GM19238 (cell line): ENCODE measurements around the gene OGFOD1.
A peak's percentile ranks its signal among the peaks of the same experiment; 100 is the strongest.

Experiments
- DNase-seq: peaks from one replicate; pipeline ENCODE4 v3.0.0; 2011; ENCODE audit warnings: low spot score; ENCODE audit not compliant: insufficient read length

Gene OGFOD1

DNA sequence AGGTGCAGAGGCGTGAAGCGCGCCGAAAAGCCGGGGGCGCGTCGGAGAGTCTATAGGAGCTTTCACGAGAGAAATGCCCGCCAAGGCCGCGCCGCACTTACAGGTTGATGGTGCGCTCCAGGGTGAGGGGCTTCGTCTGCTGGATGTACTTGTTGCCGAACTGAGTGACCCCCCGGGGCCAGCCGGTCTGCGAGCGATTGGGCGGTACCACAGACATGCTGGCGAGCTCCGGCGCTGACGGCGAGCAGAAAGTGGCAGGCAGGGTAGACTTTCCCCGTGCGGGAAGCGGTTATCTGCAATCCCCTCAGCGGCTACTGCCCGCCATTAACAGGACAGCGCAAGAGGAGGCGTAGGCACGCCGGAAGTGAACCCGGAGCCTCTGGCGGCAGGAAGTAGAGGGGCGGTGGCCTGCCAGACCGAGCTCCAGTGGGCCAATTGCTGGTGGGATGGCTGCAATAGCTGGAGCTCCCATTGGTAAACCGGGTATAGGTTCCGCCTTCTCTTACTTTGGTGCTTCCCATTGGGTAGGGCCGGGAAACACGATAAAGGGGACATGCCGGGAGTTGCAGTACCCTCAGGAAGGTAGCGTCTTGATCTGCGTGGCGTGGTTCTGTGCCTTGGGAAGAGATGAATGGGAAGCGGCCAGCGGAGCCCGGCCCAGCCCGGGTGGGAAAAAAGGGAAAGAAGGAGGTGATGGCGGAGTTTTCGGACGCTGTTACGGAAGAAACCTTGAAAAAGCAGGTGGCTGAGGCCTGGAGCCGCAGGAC lies at the start of gene OGFOD1, which contains the start of gene NUDT21:
Gene OGFOD1, plus strand, starts transcription at position 569 of the 767 bp plus-strand sequence. Its CDS starts 59 bp downstream, at position 628.
Gene NUDT21, minus strand, starts transcription at position 347 of the 767 bp plus-strand sequence. Its CDS starts 130 bp downstream, at position 217.
- peak; percentile 96 for DNase-seq

DNA sequence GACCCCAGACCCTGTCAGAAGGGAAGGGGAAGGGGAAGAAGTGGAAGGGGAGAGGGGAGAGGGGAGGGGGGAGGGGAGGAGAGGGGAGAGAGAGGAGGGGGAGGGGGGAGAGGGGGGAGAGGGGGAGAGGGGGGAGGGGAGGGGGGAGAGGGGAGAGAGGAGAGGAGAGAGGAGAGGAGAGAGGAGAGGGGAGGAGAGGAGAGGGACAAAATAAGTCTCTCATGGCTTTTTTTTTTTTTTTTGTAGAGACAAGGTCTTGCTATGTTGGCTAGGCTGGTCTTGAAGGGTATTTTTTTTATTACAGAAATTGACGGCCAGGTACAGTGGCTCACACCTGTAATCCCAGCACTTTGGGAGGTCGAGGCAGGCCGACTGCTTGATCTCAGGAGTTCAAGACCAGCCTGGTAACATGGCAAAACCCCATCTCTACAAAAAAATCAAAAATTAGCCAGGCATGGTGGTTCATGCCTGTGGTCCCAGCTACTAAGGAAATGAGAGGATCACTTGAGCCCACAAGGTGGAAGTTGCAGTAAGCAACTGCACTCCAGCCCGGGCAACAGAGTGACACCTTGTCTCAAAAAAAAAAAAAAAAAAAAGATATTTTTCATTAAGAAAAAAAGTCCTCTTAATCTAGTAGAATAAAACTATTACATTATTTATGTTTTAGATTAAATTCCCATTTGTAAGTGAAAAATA lies 45.2 kb upstream of the OGFOD1 start:
- DNase-seq: no peak

DNA sequence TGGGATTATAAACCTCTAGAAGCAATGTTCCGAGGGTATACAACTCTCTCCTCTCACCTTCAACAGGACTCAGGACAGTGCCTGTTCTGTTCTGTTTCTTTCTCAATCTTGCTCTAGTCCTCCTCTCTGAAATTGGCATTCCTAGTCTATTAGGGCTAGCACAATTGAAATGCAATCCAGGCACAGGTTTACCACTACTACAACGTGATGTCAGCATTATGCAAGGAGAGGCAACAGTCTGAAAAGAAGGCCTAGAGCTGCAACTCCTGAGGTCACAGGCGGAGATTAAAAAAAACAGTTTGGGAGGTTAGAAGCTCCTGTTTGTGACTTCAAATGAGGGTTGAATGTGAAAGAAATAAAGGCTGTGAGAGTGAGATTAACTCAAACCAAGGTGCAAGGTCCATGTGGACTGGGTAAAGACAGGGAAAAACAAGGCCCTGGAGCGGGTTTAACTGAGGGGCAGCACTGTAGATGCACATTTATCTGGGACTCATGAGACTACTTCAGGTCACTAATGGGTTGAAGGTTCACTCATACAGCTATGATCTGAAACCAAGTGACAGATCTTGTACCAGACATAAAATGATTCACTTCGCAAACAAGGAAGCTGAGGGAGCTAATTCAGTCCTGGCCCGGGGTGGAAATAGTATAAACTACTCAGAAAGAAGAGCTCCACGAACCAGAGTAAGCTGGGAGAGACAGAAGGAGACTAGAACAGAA lies 42.8 kb upstream of the OGFOD1 start:
- DNase-seq: no peak

DNA sequence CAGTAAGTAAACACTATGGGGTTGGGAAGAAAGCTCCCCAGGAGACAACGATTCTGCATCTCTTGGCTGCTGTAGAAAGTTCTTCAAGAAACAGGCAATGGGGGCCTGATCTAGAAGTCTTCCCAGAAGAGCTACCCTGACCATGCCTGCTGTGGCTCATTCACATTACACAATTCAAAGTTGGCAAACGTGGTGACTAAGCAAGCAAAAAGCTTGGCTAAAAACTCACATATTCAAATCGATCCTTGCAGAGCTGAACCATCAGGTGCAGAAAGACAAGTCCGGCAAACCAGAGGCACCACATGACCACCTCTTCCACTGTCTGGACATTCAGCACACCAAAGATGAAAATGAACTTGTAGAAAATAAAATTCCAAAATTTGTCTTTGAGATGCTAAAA lies 42.2 kb upstream of the OGFOD1 start:
- no peak for DNase-seq

DNA sequence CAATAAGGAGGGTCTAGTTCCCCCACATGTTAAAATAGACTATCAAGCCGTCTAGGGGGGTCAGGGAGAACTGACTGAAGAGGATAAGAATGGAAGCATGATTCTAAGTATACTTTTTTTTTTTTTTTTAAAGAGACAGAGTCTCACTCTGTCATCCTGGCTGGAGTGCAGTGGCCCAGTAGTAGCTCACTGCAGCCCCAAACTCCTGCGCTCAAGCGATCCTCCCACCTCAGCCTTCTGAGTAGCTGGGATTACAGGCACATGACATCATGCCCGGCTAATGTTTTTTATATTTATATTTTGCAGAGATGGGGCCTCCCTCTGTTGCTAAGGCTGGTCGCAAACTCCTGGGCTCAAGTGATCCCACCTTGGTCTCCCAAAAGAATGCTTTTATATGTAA lies 40.2 kb upstream of the OGFOD1 start:
- no peak for DNase-seq

DNA sequence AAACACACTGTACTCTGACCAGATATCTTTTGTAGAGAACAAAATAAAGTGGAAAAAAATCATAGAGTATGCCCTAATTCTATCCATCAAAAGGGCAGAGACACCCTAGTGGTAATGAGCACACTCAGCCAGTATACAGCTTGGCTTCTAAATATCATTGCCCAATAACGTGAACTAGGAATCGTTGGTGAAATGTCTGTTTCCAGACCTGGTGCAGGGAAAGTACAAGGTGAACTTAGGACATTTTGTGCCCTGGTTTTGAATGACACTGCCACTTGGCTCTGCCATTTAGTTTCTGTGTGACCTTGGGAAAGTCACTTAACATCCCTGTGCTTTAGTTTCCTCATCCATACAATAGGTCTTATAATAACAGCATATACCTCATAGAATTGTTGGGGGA lies 39.7 kb upstream of the OGFOD1 start:
- DNase-seq: no peak

DNA sequence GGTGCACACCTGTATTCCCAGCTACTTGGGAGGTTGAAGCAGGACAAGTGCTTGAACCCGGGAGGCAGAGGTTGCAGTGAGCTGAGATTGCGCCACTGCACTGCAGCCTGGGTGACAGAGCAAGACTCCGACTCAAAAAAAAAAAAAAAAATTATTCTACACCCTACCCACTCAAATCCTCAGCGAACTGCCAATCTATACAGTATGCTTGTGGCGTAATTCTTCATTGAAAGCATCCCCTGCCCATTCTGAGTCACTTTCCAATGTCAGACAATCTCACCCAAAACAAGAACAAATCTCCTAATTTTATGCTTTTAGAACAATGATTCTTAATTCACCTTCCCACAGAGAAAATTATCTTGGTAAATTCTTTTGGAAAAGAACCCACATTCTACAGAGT lies 38.0 kb upstream of the OGFOD1 start:
- DNase-seq: no peak

DNA sequence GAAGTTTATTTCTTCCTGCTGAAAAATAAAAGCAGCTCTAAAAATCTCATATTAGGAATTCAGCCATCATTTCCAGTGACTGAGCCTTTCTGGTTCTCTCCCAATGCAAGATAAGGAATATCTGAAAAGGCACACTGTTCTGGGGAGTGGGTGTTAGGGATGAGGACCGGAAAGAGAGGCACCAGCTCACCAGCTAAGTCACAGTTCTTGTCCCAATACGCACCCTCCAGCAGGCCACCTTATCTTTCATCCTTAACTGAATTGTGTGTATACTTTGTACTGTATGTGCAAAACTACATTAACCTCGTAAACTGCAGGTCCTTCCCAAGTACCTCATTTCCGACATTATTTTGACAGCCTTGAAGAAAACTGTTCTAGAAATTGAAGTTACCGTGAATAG lies 37.0 kb upstream of the OGFOD1 start:
- no peak for DNase-seq

DNA sequence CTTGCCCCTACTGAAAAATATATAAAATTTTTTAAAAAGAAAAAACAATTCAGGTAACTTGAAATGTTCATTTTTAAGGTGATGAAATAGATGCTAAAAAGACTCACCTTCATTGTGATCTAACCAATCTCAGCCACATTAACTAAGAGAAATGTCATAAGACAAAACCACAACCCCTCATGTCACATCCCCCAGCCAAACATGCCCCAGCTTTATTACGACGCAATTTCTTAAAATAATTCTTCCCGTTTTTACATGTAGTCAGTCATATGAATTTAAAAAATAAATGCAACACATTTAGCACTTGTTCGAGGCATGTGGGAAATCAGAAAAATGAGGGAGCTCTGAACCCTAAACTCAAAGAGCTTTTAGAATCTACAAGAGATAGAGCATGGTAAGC lies 35.5 kb upstream of the OGFOD1 start:
- no peak for DNase-seq

DNA sequence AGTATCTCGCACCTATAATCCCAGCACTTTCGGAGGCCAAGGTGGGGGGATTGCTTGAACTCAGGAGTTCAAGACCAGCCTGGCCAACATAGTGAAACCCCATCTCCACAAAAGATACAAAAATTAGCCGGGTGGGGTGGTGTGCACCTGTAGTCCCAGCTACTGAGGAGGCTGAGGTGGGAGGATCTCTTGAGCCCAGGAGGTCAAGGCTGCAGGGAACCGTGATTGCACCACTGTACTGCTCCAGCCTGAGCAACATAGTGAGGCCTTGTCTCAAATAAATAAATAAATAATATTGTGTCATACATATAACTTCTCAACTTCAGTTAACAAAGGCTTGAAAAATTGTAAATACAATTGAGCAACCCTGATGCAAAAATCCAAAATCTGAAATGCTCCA lies 34.2 kb upstream of the OGFOD1 start:
- no peak for DNase-seq

DNA sequence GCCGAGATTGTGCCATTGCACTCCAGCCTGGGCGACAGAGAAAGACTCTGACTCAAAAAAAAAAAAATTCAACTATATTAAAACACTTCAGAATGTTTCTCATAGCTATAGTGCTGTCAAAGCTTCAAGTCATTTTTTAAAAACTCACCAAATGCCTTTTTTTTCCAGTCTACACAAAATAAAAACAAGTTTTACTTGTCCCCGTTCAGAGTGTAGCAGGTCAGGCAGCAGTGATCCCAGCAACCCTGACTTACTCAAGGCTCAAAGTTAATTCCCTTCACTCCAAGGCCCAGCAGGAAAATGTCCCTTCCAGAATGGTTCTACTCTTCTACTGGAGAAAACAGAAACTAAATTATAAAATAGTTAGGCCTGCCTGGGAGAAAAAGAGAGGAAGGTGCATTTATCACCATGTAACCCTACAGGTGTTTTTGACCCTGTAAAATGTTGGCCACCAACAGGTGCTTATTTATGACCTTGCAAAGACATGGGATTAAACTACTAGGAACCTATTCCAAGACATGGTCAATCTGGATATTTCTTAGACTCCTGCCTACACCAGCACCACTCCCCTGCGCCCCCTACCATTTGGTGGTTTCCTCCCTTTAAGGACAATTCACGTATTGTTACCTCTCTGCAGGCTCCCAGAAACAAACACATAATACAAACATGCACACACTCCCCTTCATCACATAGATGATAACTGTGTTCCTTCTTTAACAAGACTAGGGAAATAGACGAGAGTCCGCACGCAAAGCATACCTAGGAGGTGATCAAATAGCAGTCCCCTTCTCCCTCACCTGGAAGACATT lies 31.4 kb upstream of the OGFOD1 start:
- DNase-seq: no peak

DNA sequence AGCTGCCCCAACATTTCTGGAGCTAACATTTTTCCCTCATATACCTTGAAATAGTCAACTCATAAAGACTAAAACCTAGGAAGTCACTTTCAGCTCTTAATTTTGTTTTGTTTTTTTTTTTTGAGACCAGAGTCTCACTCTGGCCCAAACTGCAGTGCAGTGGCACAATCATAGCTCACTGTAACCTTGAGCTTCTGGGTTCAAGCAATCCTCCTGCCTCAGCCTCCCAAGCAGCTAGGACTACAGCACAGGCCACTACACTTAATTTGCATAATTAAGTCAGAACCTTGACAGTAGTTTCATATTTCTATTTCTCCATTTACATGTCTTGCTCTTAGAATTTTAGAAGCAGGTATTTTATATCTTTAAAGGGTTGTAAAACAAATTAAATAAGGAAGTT lies 30.7 kb upstream of the OGFOD1 start:
- DNase-seq: no peak

DNA sequence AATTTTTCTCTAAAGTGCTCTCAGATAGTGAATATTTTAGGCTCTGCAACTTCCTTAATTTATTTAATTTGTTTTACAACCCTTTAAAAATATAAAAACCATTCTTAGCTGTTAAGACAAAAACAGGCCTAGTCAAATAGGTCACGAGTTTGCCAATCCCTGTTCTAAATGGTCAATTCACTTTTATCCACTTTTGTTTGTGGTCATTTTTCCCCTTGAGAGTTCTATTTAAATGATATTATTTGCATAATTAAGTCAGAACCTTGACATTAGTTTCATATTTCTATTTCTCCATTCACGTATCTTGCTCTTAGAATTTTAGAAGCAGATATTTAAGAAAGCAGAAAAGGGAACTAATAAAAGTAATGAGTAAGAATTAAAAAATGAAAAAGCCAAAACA lies 30.0 kb upstream of the OGFOD1 start:
- DNase-seq: no peak

DNA sequence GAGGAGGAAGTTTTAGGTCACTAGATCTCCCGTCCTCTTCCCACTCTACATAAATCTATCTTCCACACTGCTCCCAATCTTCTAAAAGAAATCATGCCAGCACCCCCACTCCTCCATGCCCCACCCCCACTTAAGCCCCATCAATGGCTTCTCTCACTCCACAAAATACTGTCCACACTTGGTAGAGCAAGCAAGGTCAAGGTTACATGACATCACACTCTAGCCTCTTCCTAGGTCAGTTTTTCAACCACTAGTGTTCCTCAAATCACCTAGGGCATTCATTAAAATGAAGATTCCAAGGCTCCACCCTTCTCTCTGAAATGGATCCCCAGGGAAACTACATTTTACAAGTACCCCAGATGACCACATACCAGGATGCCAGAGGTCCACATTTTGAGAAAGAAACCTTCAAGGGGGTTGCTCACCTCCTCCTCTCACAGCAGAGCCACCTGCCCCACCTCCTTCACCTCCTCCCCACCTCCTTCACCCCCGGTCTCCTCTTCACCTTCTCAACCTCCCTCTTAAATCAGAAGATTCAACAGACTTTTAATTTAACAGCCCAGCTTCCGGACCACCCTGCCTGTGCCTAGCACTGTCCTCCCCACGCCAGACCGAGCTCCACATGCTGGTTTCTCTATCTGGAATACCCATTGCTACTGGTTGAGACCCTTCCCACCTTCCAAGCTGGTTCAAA lies 29.2 kb upstream of the OGFOD1 start:
- DNase-seq: no peak

DNA sequence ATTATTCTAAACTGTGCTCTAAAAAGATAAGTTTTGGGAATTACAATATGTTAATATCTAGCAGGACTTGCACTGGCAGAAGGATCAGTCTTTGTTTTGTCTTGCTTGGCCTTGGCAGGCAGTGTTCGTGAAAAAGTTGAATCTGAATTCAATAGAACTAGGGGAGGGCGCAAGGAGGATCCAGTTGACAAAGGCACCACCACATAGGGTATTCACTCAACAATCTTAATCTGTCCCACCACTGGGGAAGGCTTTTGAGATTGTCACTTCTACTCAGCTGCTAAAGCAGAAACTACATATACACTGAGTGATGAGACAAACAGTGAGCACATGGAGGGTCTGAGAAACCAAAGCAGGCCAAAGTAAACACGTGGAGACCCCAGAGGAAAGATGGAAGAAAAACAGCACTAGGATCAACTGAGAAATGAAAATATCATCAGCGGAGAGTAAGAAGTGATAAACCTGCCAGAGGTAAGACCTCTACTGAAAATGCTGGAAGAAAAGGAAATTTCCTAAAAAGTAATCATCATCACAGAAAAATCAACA lies 28.4 kb upstream of the OGFOD1 start:
- DNase-seq: no peak

DNA sequence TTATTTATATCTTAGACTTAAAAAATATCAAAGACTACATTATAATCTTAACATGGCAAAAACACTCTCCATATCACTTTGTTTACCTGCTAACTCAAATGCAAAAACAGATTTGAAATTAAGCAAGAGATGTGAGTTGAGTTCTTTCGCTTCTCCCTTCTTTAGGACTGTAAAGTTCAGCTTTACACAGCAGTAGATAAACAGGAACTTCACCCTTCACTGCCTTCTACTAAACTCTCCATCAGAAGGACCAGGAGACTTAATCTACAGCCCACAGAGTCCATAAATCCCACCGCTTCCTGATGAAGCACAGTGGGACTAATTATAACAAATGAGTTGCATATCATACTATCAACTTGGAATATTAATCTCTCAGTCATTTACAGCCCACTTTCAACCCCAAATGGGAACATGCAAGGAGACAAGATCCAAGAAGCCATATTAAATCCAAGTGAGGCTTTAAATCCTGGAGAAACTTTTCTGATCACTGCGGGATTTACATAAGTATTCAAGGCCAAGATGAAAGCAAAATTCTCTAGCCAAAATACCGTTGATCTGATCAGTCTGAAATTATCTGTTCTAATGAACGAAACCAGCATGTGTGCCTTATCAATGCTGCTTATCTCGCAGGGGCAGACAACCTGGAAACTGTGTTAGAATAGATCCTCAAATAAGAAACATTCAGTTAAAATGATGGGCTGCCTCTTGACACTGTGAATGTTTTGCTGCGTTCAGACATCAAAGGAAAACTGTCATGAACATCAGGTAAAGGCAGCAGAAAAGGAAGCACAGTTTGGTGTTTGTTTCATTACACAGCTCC lies 27.6 kb upstream of the OGFOD1 start:
- no peak for DNase-seq

DNA sequence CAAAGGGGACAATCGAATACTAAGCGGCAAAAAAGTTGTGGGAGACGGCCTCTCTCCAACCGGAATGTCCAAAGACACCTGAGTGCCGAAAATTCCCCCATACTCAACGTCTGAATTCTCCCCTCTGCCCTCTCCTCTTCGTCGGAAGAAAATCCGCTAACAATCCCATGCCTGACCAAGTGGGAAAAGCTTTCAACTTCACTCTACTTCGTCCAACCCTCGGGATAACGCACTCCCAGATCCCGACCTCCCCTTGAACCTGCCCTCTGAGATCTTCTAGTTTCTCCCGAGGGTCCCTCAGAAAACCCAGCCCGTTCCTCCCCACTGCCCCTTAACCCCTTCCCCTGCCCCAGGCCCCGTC lies 27.0 kb upstream of the OGFOD1 start:
- DNase-seq: no peak

DNA sequence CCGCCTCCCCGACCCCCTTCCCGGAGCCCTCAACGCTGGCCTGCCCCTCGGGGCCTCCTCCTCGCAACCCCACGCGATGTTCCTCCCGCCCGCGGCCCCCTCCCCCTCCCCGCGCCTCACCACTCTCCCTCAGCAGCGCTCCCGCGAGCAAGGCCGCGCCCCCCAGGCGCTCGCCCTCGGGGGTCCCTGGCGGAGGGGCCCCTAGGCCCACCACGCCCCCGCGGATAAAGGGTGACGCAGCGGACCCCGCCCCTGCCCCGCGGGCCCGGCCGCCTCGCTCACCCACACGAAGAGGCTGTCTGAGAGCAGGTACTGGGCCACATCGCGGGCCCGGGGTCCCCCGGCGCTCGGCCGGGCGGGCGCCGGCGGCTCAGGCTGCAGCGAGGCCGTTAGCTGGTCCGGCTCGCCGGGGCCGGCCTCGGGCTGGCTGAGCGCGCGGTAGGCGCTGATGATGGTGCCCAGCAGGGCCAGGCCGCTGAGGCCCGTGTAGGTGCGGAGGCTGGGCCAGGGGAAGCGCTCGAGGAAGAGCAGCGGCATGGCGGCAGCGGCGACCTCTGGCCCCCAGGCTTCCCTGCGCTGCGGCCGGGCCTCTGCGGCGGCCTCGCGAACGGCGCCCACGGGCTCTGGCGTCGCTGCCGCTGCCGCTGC lies 26.4 kb upstream of the OGFOD1 start:
- no peak for DNase-seq

DNA sequence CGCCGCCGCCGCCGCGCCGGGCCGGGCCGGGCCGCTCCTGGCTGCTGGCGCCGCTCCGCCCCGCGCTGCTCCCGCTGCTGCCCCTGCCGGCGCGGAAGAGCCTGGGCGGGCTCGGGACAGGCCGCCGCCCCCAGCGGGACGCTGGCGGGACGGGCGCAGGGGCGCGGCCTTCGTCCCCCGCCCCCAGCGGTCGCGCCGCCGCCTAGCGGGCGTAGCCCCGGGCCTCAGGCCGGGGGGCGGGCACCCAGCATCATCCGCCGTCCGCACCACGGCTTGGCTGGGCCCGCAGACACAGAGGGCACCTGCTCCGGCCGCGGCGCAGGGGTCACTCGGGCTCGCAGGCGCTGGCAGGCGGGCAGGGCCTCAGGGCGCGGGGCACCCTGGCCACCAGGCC lies 25.9 kb upstream of the OGFOD1 start, which contains the start of gene AMFR:
Gene AMFR, minus strand, starts transcription at position 107 of the 394 bp plus-strand sequence. CDS start 218 bp downstream, outside the sequence.
- peak; percentile 77 for DNase-seq
